HG03460 (cell line): ENCODE data around the gene PTPN22.

ENCODE experiments used
- ATAC-seq: cut with Tn5 transposase; IDR thresholded peaks from one replicate; pipeline ENCODE4 v1.9.1; 2021; ENCODE audit not compliant: unreplicated experiment

PTPN22 gene

GRCh38 chr1:113871597-113872113 lies at the start of gene PTPN22:
TSS of gene PTPN22 (minus strand) at chr1:113871712.
- peak; percentile 88 for ATAC-seq

GRCh38 chr1:113918243-113918642 lies 46.7 kb upstream of the PTPN22 start:
- no peak for ATAC-seq

GRCh38 chr1:113917400-113918082 lies 46.0 kb upstream of the PTPN22 start:
- ATAC-seq: no peak

GRCh38 chr1:113916974-113917373 lies 45.5 kb upstream of the PTPN22 start:
- ATAC-seq: no peak

- no peak for ATAC-seq
Observed at GRCh38 chr1:113913887-113914664, 42.6 kb upstream of the PTPN22 start.

- ATAC-seq: no peak
Observed at GRCh38 chr1:113913312-113913668, 41.8 kb upstream of the PTPN22 start.

GRCh38 chr1:113912594-113913311 lies 41.2 kb upstream of the PTPN22 start:
- ATAC-seq: no peak

- no peak for ATAC-seq
Observed at GRCh38 chr1:113905435-113905861, 33.9 kb upstream of the PTPN22 start.

GRCh38 chr1:113904674-113905434 lies 33.3 kb upstream of the PTPN22 start, which contains the start of the genes AP4B1 and DCLRE1B:
TSS of gene AP4B1 (minus strand) at chr1:113904799. CDS start at chr1:113904717, 82 bp downstream.
TSS of gene DCLRE1B (plus strand) at chr1:113905326. CDS start at chr1:113905587, 261 bp downstream.
- ATAC-seq: peak; percentile 88

GRCh38 chr1:113904293-113904673 lies 32.8 kb upstream of the PTPN22 start:
- ATAC-seq: peak; percentile 21

GRCh38 chr1:113903501-113904292 lies 32.2 kb upstream of the PTPN22 start:
- no peak for ATAC-seq

- no peak for ATAC-seq
Observed at GRCh38 chr1:113901191-113901590, 29.7 kb upstream of the PTPN22 start.

- no peak for ATAC-seq
Observed at GRCh38 chr1:113899111-113899510, 27.6 kb upstream of the PTPN22 start.

GRCh38 chr1:113898241-113898814 lies 26.8 kb upstream of the PTPN22 start:
- no peak for ATAC-seq

- ATAC-seq: no peak
Observed at GRCh38 chr1:113895961-113896360, 24.4 kb upstream of the PTPN22 start.

- no peak for ATAC-seq
Observed at GRCh38 chr1:113895098-113895497, 23.6 kb upstream of the PTPN22 start.

GRCh38 chr1:113893267-113893666 lies 21.8 kb upstream of the PTPN22 start:
- ATAC-seq: no peak

GRCh38 chr1:113891631-113892220 lies 20.2 kb upstream of the PTPN22 start:
- ATAC-seq: no peak

GRCh38 chr1:113890816-113891215 lies 19.3 kb upstream of the PTPN22 start:
- no peak for ATAC-seq
